Activated T-helper 17 cell treated with anti-CD3 and anti-CD28 coated beads, Interleukin-2, amount 50 U/mL, for 72 hours (primary cell): ENCODE data around the gene MT3. TPM values are rescaled to one million over a fixed set of nuclear protein-coding genes. Genes with fewer than 3 reads are reported as not detected.

ENCODE experiments used
- ATAC-seq: fragments of 150-1000 bp; cut with Tn5 transposase; replicated peaks from 2 replicates; pipeline ENCODE4 v1.10.0; 2021; ENCODE audit warnings: mild to moderate bottlenecking, moderate library complexity
- H3K27ac Mint-ChIP-seq: one replicate; pipeline ENCODE4 v1.8.0; 2022; ENCODE audit warnings: mixed read lengths
- H3K27me3 Mint-ChIP-seq: one replicate; pipeline ENCODE4 v1.8.0; 2022; ENCODE audit warnings: mixed read lengths
- H3K36me3 Mint-ChIP-seq: one replicate; pipeline ENCODE4 v1.8.0; 2022; ENCODE audit warnings: low read depth, mild to moderate bottlenecking, mixed read lengths
- H3K4me1 Mint-ChIP-seq: one replicate; pipeline ENCODE4 v1.8.0; 2022; ENCODE audit warnings: mixed read lengths
- H3K4me3 Mint-ChIP-seq: one replicate; pipeline ENCODE4 v1.8.0; 2022; ENCODE audit warnings: mild to moderate bottlenecking, mixed read lengths
- H3K9me3 Mint-ChIP-seq: one replicate; pipeline ENCODE4 v1.8.0; 2022; ENCODE audit warnings: mixed read lengths
- total RNA-seq, 2 donors: library from RNA; stranded (reverse); gene quantifications; one replicate each; pipeline ENCODE4 v1.2.3, GENCODE V29; 2022

MT3 gene
- total RNA-seq = 10 to 100 TPM in 1 of 2 donors, 1 to 10 TPM in 1; 3.0 to 73.8 TPM

DNA sequence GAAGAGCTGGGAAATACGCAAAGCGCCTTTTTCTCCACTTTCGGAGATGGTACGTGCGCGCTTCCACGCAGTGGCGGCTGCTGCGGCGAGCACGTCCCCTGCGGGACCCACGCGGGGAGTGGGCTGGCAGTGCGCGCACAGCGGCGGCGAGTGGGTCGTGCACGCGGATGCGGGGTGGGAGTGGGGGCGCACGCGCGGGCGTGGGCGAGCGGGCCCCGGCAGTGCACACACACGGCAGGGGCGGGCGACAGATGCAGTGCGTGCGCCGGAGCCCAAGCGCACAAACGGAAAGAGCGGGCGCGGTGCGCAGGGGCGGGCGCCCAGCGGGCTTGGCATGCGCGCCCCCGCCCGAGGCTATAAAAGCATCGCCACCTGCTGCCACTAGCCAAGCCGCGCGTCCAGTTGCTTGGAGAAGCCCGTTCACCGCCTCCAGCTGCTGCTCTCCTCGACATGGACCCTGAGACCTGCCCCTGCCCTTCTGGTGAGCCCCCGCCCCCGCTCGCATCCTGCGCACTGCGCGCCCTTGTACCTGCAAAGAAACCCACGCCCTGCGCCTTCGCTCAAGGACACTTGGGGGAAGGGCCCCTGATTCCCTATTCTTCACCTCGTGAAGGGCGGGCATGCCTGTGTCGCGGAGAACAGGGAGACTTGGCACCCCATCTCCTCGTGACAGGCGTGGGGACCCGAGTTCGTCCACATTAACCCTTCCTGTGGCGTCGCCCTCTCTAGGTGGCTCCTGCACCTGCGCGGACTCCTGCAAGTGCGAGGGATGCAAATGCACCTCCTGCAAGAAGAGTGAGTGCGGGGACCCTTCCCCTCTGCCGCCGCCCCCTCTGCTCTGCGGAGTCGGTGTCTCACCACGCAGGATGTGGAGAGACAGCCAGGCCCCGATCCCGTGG is at the start of gene MT3:
TSS of gene MT3 (plus strand) at position 388 of the 899 bp plus-strand sequence. CDS start at position 451, 63 bp downstream.
- ATAC-seq = peak; percentile 79
- Mint-ChIP-seq H3K27me3 (peaks cover 19% of the 10 kb centered on the region), H3K4me3 (peak within 1 kb of the TSS; percentile 82), H3K36me3 (peaks cover 5% of the 10 kb centered on the region), H3K4me1 (no peaks in the 10 kb centered on the region), H3K27ac (peak within 1 kb of the TSS; percentile 12), H3K9me3 (no peaks in the 10 kb centered on the region)

- no peak overlapping the region for H3K27ac Mint-ChIP-seq
- no peaks in the 10 kb centered on the region for H3K9me3 Mint-ChIP-seq
- ATAC-seq = no peak
- peaks cover 32% of the 10 kb centered on the region for H3K27me3 Mint-ChIP-seq
- H3K36me3 Mint-ChIP-seq = no peaks in the 10 kb centered on the region
- H3K4me1 Mint-ChIP-seq = no peaks in the 10 kb centered on the region
- no peak overlapping the region for H3K4me3 Mint-ChIP-seq
Measured at GRCh38 chr16:56539656-56540055, 49.7 kb upstream of the MT3 start.

GRCh38 chr16:56542039-56542438 is 47.3 kb upstream of the MT3 start:
- no peak for ATAC-seq
- no peak overlapping the region for H3K4me3 Mint-ChIP-seq
- no peaks in the 10 kb centered on the region for H3K36me3 Mint-ChIP-seq
- no peaks in the 10 kb centered on the region for H3K4me1 Mint-ChIP-seq
- H3K27ac Mint-ChIP-seq = no peak overlapping the region
- no peaks in the 10 kb centered on the region for H3K9me3 Mint-ChIP-seq
- H3K27me3 Mint-ChIP-seq = peaks cover 24% of the 10 kb centered on the region

DNA sequence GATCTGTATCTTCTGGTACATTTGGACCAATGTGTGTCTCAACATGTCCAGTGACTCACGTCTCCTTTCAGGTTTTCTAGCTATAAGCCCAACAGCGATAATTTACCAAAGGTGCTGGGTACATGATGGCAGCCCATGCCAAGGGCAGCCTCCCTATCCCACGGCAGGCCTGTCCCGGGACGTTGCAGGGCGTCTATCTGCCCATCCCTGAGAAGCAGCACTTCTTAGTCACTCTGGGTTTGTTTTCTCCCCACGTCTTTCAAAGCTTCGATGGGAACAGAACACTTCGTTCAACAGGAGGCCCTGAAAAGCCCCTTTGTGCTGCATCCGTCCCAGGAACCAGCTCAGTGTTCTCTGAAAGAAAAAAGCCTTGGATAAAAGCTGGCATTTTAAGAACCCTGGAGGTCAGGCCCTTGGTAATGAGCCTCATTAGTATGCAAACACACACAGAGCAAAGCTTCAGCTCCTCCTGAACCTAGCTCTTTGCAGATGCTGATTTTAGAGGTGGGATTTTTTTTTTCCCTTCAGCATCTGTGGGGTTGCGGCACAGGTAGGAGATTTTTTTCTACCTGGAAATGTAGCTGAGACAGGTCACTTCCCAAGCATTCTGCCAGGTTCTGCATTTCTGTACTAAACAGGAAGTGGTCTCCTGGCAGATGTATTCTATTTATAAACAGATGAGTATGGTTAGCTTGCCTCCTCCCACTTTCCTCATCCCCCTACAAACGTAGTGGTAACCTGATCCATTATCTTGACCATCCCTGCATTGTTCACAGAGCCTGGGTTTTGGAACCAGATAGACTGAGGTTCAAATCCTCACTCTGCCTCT is 42.0 kb upstream of the MT3 start:
- no peak overlapping the region for H3K4me3 Mint-ChIP-seq
- no peak for ATAC-seq
- H3K4me1 Mint-ChIP-seq = peaks cover 12% of the 10 kb centered on the region

DNA sequence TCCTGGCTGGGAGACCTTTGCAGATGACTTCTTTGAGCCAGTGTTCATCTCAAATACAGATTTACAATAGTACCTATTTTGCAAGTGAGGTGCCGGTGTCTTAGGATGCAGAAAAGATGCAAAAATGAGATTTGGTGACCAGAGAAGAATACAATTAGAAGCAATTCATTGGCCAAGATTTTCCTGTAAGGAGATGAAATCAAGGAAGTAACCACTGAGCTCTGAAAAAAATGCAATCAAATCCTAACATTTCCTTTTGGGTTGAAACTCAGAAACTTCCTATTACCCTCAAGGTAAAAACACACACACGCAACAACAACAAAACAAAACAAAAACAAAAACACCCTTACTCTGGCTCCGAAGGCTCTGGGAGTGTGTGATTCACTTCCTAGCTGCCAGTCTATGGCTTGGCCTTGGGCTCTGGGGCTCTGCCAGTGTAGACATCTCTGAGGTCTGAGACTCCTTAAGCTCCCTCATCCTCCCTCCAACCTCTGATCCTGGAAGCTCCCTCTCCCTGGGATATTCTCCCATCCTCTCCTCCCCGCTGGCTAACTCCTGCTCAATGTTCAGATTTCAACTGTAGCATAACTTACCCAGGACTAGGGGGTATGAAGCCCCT is 41.3 kb upstream of the MT3 start:
- no peaks in the 10 kb centered on the region for H3K9me3 Mint-ChIP-seq
- no peak overlapping the region for H3K4me3 Mint-ChIP-seq
- H3K27ac Mint-ChIP-seq = peak overlapping the region; percentile 85
- peaks cover 7% of the 10 kb centered on the region for H3K27me3 Mint-ChIP-seq
- no peaks in the 10 kb centered on the region for H3K36me3 Mint-ChIP-seq
- ATAC-seq = no peak
- H3K4me1 Mint-ChIP-seq = peaks cover 12% of the 10 kb centered on the region

More for the DNA sequence above, 42.0 kb upstream of the MT3 start:
- Mint-ChIP-seq H3K9me3 (no peaks in the 10 kb centered on the region), H3K27me3 (peaks cover 8% of the 10 kb centered on the region), H3K36me3 (no peaks in the 10 kb centered on the region), H3K27ac (peak overlapping the region; percentile 85)

DNA sequence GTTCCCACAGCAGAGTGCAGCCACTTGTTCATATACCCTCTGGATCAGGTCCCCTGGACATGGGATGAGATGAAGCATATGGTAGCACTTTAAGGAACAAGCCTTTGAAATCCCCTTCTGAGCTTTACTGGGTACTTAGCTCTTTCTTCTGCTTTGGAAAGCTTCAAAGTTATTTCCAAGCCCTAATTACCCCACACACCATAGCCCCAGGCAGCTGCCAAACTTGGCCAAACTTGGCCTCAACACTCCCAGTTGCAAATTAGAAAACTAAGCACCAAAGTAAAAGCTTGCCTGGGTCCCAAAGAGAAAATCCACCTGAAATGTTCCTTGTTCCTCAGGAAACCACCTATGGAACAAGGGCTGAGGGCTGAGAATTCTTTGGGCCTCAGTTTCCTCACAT is 40.2 kb upstream of the MT3 start:
- Mint-ChIP-seq H3K27me3 (peaks cover 13% of the 10 kb centered on the region), H3K27ac (no peak overlapping the region), H3K4me1 (peaks cover 12% of the 10 kb centered on the region), H3K4me3 (no peak overlapping the region), H3K36me3 (no peaks in the 10 kb centered on the region), H3K9me3 (no peaks in the 10 kb centered on the region)
- ATAC-seq = no peak

DNA sequence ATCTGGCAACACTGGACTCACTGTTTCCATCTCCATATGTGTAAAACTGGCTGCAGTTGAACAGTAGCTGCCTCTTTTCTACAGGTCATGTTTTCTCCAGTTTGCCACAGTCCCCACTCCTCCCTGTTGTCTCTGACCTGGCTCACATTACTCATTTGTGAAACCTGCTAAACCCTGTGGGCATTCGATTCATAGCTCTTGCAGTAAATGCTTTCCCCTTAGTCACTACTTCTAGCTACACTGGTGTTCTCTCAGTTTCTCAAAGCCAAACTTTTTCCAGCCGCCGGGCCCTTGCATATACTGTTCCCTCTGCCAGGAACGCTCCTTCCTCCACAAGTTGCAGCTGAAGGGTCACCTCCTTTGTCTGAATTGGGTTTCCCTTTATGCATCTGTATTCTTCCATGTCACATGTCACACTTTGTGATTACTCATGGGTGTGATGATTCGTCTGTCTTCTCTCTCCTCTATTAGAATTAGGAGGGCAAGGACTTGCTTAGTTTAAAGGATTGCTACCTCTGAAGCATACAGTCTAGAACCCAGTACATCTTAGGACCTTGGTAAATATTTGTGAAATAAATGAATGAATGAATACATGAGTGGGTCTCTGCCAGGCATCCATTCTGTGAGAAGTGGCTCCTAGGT is 39.5 kb upstream of the MT3 start:
- Mint-ChIP-seq H3K36me3 (no peaks in the 10 kb centered on the region), H3K27ac (no peak overlapping the region), H3K4me1 (peaks cover 12% of the 10 kb centered on the region), H3K27me3 (peaks cover 20% of the 10 kb centered on the region), H3K4me3 (no peak overlapping the region), H3K9me3 (no peaks in the 10 kb centered on the region)
- peak; percentile 93 for ATAC-seq

- H3K36me3 Mint-ChIP-seq = no peaks in the 10 kb centered on the region
- H3K9me3 Mint-ChIP-seq = no peaks in the 10 kb centered on the region
- no peak overlapping the region for H3K4me3 Mint-ChIP-seq
- H3K4me1 Mint-ChIP-seq = peaks cover 12% of the 10 kb centered on the region
- H3K27me3 Mint-ChIP-seq = peaks cover 21% of the 10 kb centered on the region
- H3K27ac Mint-ChIP-seq = peak overlapping the region; percentile 22
- ATAC-seq = no peak
Measured at GRCh38 chr16:56551796-56552738, 37.3 kb upstream of the MT3 start.

- Mint-ChIP-seq H3K4me1 (peaks cover 6% of the 10 kb centered on the region), H3K27me3 (peaks cover 30% of the 10 kb centered on the region), H3K9me3 (no peaks in the 10 kb centered on the region)
Measured at GRCh38 chr16:56554441-56554840, 34.9 kb upstream of the MT3 start.

DNA sequence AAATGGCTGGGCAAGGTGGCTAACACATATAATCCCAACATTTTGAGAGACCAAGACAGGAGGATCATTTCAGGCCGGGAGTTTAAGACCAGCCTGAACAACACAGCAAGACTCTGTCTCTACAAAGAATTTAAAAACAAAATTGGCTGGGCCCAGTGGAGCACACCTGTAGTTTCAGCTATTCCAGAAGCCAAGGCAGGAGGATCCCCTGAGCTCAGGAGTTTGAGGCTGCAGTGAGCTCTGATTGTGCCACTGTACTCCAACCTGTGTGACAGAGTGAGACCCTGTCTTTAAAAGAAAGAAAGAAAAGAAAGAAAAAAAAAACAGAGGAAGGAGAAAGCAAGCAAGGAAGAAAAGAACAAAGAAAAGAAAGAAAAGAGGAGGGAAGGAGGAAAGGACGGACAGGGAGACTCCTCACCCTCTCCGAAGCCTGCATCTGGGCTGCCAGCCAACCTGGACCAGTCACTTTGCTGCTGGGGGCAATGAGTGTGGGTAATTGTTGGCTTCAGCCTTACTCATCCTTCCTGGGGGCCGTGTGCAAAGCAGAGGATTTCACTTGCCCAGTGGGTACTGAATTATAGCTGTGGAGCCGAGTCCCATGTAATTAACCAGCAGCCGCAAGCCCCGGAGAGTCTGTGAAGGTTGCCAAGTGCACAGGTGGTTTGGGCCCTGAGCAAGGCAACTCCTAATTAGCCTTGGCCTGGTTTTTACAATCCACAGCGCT is 31.1 kb upstream of the MT3 start:
- H3K27ac Mint-ChIP-seq = no peak overlapping the region
- H3K4me3 Mint-ChIP-seq = no peak overlapping the region
- no peaks in the 10 kb centered on the region for H3K36me3 Mint-ChIP-seq
- H3K9me3 Mint-ChIP-seq = no peaks in the 10 kb centered on the region
- no peak for ATAC-seq
- peaks cover 33% of the 10 kb centered on the region for H3K27me3 Mint-ChIP-seq
- H3K4me1 Mint-ChIP-seq = no peaks in the 10 kb centered on the region

More at GRCh38 chr16:56554441-56554840, 34.9 kb upstream of the MT3 start:
- no peak overlapping the region for H3K27ac Mint-ChIP-seq
- H3K4me3 Mint-ChIP-seq = no peak overlapping the region
- ATAC-seq = no peak
- H3K36me3 Mint-ChIP-seq = no peaks in the 10 kb centered on the region

DNA sequence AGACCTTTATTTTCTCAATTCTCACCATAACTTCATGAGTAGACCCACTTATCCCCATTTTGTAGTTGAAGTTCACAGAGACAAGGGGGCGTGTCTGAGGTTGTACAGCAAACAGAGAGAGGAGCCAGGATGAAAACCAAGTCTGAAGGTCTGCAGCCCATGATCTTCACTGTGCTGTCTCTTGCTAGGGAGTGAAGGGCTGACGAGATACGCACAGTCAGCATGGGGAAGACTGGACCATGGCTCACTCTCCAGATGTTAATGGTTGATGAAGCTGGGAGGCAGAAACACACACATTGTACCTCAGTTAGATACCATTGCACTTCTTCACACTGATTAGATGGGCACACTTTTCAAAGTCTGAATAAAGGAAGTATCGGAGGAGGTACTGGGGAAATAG is 30.2 kb upstream of the MT3 start:
- no peak for ATAC-seq
- Mint-ChIP-seq H3K27me3 (peaks cover 28% of the 10 kb centered on the region), H3K36me3 (no peaks in the 10 kb centered on the region), H3K4me1 (no peaks in the 10 kb centered on the region), H3K4me3 (no peak overlapping the region), H3K9me3 (no peaks in the 10 kb centered on the region), H3K27ac (no peak overlapping the region)

DNA sequence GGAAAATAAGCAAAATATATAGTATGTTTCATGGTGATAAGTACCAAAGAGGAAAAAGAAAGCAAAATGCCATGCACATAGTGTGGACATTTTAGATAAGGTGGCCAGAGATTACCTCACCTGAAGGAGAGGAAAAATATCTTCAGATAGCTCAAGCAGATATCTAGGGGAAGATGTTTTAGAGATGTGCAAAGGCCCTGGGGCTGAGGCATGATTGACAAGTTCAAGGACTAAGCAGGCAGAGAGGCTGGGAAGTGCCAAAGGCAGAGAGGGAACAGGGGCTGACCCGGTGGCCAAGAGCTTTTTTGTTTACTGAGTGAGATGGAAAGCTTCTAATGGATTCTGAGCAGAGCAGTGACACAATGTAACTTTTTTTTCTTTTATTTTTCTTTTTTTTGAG is 28.9 kb upstream of the MT3 start:
- Mint-ChIP-seq H3K27ac (no peak overlapping the region), H3K36me3 (no peaks in the 10 kb centered on the region), H3K27me3 (peaks cover 20% of the 10 kb centered on the region), H3K4me3 (no peak overlapping the region), H3K9me3 (no peaks in the 10 kb centered on the region), H3K4me1 (no peaks in the 10 kb centered on the region)
- no peak for ATAC-seq

GRCh38 chr16:56561126-56561525 is 28.2 kb upstream of the MT3 start:
- ATAC-seq = no peak
- H3K36me3 Mint-ChIP-seq = no peaks in the 10 kb centered on the region
- H3K4me1 Mint-ChIP-seq = no peaks in the 10 kb centered on the region
- no peaks in the 10 kb centered on the region for H3K9me3 Mint-ChIP-seq
- peaks cover 17% of the 10 kb centered on the region for H3K27me3 Mint-ChIP-seq
- H3K4me3 Mint-ChIP-seq = no peak overlapping the region
- no peak overlapping the region for H3K27ac Mint-ChIP-seq
